GM19025 (cell line): ENCODE results near the gene EML1.

Source experiments
- ATAC-seq: cut with Tn5 transposase; IDR thresholded peaks from one replicate; pipeline ENCODE4 v1.9.1; 2021; ENCODE audit warnings: mild to moderate bottlenecking, low read depth, moderate library complexity; ENCODE audit not compliant: unreplicated experiment

Gene EML1

DNA sequence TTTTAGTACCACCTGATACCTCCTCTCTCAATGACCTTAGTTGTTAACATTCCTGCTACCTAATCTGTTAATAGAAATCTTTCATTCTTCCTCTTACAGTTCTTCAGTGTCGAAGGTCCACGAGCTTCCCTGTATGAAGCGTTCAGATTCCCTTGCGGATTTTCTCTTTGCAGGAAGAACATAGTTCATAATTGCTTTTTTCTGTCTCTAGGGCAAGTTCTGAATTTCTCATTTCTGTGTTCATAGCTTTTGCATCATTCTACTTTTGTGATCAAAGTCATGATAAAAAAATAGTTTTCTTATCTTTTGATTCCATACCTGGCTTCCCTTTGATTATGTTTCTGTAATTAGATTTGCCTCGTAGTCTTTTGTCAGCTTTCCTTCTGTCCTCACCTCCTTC lies 94.9 kb downstream of the EML1 start:
- no peak for ATAC-seq

DNA sequence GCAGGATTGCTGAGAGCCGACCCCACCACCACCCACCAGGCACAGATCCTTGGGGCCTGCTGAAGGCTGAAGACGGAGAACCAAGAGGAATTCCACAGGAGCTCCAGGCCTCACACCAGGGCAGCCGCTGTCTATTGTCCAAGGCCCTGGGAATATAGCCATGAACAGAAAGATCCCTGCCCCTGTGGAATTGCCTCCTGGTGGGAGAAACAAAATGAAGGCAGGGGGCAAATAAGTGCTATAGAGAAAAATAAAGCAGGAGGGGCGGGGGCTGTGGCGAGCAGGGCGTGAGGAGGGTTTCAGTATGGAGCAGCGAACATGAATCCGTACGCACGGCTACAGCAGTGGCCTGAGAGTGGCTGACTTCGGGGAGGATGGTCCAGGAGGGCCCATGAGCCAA lies 96.1 kb downstream of the EML1 start:
- no peak for ATAC-seq

DNA sequence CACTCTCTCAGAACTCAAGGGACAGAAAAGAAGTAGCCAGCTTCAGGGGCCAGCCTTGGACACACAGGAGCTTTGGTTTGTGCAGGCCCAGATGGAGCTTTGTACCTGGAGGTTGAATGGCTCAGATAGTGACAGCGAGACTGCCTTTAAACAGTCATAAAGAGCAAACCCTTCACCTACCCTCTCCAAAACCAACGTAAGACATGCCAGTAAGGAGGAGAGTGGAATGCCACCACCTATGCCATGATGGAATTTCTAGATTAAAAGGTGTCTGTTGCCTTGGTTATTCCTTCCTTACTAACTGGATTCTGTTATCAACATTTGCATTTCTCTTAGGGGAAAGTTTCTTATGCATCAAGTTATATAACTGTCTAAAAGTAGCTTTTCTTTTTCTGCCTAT lies 98.1 kb downstream of the EML1 start:
- ATAC-seq, result no peak

DNA sequence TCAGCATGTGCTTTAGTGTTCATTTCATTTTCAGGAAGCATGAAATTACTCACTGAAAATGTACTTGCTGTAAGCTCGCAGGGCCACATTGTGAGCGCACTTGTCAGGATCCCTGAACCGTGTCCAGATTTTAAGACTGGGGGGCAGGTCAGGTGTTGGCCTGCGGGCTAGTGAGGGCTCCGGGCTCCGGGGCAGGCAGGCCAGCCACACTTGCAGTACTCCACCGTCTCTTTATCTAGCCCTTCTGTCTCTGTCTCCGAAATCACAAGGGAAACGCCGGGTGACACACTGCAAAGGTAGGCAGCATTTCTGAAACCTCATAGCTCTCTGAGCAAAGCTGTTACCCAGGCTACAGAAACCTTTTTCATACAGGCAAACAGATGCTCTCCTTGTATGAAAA lies 98.7 kb downstream of the EML1 start:
- ATAC-seq, result no peak

DNA sequence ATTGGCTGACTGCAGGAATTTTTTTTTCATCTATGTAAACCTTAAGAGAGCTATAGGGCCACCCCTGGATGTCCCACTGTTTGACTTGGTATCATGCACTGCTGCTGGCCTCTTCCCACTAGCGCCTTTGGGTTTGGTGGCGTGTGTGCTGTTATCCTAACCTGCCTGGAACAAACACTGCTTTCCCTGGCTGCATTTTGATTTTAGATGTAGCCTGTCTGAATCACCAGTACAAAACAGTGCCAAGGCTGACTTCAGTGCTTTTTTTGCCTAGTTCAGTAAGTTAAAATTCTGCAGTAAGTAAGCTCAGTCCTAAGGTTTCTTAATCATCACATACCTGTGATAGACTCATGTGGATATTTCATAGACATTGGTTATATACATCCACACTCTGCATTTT lies 99.2 kb downstream of the EML1 start:
- no peak for ATAC-seq

DNA sequence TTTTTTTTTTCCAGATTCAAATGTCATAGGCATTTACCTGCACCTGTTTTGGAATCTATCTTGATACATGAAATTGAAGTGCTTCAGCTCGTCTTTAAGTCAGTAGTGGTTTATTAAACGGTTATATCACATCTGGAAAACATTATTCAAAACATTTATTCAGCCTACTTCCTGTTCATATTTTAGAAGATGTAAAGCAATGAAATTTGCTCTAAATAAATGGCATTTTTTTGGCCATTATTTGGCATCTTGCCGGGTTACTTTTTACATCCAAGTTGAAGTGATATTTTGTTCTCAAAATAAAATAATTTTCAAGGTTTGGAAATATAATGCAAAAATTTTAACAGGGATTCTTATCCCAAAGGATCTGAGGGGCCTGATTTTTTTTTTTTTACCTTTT lies 103.1 kb downstream of the EML1 start:
- no peak for ATAC-seq

DNA sequence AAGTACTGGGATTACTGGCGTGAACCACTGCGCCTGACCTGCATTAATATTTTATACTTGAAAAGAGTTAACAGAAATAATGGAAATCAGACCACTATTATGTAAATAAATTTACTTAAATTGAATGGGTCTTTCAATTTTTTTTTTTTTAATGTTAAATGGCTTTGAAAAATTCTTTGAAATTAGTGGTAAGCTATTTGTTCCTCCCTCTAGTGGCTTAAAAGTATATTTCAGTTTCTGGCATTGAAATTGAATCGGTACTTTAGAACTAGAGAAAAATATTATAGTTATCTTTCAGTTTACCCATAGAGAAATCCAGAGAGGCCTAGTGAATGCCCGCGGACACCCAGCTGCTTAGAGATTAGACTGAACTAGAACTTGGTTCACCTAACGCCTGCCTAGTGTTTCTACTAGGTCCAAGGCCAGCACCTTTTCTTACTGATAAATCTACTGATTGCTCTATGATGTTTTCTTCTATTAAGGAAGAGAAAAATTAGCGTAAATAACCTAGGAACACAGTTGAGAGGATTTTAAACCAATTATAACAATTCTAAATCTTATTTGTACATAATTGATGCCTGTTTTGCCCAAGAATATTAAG lies 106.5 kb downstream of the EML1 start:
- ATAC-seq, result no peak

DNA sequence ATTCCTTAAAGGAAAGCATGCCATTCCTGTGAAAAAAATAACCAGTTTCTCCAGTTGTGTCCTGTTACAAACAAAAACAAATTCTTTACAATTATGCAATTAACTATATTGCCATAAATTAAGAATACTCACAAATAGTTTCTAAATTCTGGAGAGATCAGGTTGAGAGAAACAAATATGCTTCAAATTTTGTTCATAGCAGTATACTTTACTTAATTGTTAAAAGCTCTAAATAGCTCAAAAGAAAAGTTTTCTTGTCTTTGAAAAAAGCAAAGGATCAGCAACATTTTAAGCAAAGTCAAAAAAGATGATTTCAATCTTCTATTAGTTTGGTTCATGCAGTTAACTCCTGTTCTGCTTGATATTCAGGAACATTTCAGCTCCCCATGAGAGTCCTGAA lies 109.7 kb downstream of the EML1 start:
- ATAC-seq, result no peak

DNA sequence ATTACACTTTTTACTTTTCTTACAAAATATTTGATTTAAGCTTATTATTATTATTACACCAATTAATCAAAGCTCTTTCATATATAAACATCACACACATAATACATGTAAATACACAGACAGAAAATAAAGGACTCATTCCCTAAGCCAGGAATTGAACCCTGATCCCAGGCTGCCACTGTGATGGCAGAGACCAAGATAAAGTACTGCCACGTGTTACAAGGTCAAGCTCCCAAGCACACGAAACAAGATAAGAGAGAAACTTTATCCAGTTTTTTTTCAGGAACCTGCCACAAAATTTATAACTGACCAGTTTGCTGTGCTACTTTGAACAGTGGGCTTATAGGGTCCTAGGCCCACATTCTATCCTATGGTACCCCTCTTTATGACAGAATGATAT lies 111.3 kb downstream of the EML1 start:
- no peak for ATAC-seq

DNA sequence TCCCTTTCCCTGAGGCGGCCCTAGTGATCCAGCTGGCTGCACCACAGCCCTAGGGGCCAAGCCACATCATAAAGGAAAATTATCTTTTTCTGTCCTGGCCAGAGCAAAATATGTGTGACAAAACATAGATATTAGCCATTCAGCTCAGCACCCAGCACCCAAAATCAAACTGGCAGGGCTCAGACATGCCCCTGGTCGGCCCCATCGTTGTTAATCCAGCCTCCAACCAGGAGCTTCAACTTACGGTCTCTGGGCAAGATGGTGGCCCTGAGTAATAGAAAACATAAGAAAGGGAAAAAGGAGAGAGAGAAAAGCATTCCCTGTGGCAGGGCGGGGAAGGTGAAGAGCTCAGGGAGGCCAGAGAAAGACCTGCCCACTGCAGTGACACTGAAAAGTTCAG lies 111.9 kb downstream of the EML1 start:
- ATAC-seq, result no peak

DNA sequence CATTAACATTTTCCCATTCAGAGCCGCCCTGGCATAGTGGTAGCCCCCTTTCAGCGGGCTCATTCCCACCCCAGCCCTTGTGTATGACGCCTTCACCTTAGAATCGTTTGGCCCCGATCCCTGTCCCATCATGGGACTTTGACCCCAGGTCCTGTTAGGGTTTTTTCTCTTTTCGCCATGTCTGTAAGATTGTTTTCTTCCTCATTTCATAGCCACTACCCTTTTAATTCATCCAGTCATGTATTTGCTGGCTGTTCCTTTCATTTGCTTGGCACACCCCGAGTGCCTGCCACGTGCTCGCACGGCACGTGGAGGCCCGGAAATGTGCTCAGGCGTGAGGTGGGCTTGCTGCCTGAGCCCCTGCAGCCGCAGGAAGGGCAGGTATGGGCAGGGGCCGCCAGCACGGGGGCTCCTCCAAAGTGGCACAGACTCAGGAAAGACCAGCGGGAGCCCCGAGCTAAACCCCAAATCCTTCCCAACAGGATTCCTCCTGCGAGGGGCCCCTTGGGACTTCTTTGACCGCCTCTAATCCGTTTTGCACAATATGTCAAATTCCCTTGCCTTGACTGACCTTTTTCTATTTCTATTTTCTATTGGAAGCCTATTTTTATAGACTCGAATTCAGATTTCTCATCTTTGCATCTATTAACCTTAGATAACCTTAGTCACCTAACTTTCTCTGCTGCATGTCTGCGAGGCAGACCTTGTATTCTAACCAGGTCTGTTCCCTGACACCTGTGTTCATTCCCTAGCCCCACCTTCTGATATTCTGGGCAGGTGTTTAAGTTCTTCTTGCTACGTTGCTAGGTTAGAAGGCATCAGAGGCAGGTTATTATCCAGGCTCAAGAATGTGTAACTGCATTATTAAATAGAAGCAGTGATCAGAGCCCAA lies 114.8 kb downstream of the EML1 start:
- ATAC-seq, result no peak

DNA sequence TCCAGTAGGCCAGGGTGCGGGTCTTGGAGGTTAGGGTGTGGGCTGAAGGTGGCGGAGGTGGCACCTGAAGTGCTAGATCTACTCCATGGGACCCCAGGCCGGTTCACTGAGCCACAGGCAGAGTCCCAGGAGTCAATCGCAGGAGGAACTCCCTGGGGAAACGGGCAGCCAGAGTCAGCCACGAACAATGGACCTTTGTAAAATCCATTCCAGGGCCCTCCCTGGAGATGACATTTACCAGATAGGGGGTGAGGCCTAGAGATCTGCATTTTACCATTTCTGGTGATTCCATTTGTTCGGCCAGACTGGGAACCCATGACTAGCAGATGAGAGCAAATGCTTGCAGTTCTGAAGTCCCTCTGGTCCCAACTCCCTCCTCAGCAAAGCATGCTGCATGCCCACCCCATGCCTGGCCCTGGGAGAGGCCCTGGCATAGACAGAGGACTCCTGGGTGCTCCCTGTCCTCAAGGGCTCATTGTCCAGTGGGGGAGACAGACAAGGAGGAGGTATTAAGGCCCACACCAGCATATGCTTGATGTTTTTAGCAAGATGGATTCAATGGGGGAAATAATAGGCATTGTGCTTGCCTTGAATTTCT lies 115.5 kb downstream of the EML1 start:
- ATAC-seq, result no peak

DNA sequence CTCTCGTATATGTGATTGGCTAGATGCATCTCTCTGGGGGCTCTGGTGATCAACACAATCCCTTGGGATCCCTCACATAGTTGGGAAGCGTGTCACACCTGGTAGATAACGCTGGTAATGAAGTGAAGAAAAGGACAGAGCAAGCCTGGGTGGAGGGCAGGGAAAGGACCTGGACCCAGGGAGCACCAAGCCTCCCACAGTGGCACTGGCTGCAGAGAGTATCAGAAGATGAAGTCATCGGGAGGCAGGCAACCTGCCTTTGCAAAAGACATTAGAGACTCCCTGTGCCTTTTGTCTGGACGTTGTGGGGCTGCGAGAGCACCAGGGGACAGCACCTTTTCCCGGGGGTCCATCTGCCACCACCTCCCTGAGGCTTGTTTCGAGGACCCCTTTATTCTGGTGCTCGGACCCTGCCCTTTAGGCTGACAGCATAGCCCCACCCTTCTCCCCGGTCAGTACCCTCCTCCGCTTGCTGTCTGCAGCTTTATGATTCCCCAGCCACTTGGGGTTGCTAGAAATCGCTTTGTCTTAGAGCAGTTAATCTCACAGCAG lies 116.4 kb downstream of the EML1 start:
- ATAC-seq, result no peak

DNA sequence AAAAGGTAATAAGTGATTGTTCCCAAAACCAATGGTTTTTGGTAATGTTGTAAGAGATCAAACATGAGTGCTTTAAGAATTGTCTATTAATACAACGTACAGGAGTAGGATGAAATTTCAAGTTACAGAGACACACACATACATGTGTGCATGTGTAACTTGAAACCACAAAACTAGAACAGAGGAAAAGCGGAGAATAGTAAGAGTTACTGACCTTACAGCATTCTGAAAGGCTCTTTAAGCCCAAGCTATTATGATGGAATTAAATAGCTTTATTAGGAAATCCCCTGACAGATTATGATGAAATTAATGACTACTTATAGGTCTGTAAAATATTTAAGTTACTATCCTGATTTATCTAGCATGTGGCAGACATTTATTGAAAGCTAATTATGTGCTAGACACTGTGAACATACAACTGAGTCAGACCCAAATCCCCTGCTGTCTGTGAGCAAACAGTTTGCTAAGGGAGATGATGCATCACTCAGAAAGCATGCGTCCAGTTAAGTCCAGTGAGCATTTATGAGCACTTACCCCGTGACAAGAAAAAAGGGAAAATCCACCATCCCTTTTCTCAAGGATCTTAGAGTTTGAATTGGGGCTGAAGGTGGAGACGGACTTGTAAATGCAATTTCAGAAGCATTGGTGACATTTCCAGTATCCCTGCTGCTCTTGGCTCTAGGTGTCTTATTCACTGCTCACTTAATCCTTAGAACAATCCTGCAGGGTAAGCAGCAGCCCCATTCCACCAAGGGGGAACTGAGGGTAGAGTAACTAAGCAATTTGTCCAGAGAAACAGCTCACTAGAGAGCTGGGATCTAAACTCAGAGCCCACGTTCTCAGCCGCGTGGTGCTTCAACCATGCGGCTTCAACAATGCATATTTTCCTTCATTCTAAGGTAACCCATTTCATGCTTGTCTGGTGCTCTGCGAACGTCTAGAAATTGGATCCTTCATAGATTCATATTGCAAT lies 117.4 kb downstream of the EML1 start:
- no peak for ATAC-seq

DNA sequence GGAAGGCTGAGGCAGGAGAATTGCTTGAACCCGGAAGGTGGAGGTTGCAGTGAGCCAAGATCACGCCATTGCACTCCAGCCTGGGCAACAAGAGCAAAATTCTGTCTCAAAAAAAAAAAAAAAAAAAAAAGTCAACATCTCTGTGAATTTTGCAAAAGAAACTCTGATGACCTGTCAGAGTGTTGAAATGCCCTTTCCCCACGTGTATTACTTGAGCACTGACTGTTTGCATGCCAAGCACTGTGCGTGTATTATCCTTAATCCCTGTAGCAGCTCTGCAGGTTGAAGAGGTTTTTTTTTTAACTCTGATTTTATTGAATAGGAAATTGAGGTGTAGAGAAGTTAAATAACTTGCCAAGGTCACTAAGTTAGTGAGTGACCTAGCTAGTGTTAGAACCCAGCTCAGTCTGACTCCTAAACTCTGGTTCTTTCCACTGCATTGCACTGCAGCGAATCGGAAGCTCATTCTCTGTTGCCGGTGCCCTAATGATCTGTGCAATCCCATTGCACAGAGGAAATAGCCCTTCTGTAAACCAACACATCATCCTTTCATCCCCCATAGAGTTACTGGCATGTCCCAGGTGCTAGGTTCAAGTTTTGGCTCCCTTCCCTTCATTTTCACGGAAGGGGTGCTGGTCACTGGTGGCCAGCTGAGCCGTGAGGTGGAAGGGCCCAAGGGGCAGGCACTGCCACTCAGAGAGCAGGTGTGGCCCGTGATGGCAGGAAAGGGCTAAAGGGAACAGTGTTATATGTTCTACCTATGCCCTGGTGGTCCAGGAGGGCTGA lies 122.3 kb downstream of the EML1 start:
- no peak for ATAC-seq

DNA sequence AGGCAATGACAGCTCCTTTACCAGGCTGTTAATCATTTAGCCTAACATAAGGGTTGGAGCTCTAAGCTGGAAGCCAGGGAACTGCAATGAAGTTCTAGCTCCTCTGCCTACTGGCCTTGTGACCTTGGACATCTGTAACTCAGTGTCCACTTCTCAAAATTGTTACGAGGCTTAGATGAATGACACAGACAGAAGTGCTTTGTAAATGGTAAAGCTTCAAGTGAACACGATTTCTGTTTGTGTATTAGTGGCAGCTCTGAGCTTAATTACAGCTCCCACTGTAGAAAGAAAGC lies 122.8 kb downstream of the EML1 start:
- no peak for ATAC-seq

DNA sequence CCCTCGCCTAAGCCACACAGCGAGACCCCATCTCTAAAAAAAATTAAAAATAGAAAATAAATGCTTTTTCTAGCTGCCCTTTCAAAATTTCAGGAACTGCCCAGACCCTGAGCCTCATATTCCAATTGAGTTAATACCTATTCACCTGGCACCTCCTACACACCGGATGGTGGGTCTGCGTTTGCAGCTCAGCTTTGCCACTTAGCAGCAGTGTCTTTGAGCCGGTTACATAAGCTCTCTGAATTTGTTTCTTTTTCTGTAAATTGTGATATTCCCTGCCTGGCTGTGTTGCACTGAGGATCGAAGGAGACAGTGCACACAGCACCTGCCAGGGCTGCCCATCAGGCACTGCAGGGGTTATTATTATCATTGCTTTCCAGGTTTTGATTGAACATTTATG lies 125.6 kb downstream of the EML1 start:
- ATAC-seq, result no peak

DNA sequence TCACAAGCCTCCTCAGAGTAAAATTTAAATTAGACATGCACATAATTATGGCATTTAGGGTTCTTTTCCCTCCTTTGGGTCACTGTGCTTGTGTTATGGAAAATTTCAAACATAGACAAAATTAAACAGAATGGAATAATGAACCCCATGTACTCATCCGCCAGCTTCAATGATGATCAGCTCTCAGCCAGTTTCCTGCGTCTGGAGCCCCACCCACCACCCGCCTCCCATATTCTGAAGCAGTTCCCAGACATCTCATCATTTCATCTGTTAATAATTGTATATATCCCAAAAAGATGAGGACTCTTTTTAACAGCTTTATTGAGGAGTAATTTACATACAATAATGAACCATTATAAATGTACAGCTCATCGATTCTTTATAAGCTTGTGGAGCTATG lies 128.2 kb downstream of the EML1 start:
- ATAC-seq, result no peak

DNA sequence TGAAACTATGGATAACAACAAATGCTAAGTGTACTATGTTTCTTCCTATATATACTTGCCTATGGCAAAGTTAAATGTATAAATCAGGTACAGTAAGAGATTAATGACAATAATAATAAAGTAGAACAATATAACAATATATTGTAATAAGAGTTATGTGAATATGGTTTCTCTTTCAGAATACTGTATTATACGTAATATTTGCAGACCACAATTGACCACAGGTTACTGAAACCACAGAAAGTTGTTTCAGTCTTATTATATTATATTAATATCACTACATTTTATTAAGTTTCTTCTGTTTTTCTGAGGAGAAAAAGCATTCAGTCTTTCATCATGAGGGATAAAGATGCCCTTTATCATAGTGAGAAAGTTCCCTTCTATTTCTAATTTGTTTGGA lies 131.2 kb downstream of the EML1 start:
- ATAC-seq, result no peak

DNA sequence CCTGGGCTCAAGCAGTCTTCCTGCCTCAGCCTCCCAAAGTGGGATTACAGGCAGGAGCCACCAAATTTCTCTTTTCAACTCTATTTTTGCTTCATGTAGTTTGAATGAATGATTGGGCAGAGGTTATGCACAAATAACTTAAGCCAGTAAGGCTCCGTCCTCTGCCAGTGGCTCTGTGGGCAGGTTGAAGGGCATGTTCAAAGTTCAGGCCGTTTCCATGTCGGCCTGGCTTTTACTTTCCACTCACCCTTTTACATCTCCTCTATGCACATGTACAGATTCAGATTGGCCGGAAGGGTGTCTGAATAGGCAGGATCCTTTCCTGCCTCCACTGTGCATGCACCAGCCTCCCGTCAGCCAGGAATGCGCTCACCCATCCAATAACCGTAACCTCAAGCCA lies 132.3 kb downstream of the EML1 start:
- ATAC-seq, result no peak
